Adipose tissue (tissue), 3 donors: ENCODE measurements around the gene RAB4B. TPM values are rescaled to one million over a fixed set of nuclear protein-coding genes. Genes with fewer than 3 reads are reported as not detected.
"Not testable (repeated sequence)": the region's sequence is repeated elsewhere in the genome, so short reads cannot be mapped to it uniquely, and the experiment has no call there.

Experiments used
- H3K27ac ChIP-seq: one replicate; pipeline ENCODE4 v1.5.1; 2013; ENCODE audit warnings: low read depth, low read length
- WGBS, 3 donors: extraction: QIAGEN DNeasy Blood & Tissue Kit; methylation state at CpG; one replicate each; pipeline ENCODE4 v1.1.7; 2013; 5-methylcytosine and 5-hydroxymethylcytosine counted together
- polyA plus RNA-seq, 3 donors: library from polyadenylated mRNA; stranded (reverse); fragments of 200-250 nt; gene quantifications; one replicate each; pipeline ENCODE4 v1.2.3, GENCODE V29; 2013
- donor health status: healthy with polysubstance abuse.
- donor health status: Bipolar disorder and iron deficiency.
- donor health status: healthy.

The RAB4B gene
- polyA plus RNA-seq, 3 donors = 19.6 to 41.4 (median 31.7) TPM

DNA sequence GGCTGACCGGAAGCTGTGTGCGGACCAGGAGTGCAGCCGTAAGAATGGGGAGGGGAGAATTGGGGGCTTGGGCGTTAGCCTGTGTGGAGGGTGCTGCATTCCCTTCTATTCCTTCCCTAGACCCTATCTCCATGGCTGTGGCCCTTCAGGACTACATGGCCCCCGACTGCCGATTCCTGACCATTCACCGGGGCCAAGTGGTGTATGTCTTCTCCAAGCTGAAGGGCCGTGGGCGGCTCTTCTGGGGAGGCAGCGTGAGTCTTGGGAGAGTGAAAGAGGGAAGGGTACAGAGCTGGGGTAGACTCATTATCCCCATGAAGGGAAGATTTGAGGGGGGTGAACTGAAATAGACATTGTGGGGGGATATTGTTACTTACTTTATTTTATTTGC, 2.4 kb upstream of the RAB4B start:
- WGBS, 3 donors = 88 to 93% (median 90%) methylated on average over 10 of the region's 10 CpGs
- H3K27ac ChIP-seq = no peak overlapping the region

DNA sequence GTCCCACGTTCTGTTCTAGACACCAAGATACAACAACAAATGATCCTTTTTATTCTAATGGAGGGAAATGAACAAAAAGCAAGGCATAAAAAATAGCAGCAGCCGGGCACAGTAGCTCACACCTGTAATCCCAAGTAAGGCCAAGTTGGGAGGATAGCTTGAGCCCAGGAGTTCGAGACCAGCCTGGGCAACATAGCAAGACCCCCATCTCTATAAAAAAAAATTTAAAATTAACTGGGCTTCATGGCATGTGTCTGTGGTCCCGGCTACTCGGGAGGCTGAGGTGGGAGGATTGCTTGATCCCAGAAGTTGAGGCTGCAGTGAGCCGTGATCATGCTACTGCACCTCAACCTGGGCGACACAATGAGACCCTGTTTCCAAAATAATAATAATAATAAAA, 1.7 kb upstream of the RAB4B start:
- no peak overlapping the region for H3K27ac ChIP-seq
- 80 to 84% (median 81%) methylated on average over 7 of the region's 7 CpGs for WGBS, 3 donors

DNA sequence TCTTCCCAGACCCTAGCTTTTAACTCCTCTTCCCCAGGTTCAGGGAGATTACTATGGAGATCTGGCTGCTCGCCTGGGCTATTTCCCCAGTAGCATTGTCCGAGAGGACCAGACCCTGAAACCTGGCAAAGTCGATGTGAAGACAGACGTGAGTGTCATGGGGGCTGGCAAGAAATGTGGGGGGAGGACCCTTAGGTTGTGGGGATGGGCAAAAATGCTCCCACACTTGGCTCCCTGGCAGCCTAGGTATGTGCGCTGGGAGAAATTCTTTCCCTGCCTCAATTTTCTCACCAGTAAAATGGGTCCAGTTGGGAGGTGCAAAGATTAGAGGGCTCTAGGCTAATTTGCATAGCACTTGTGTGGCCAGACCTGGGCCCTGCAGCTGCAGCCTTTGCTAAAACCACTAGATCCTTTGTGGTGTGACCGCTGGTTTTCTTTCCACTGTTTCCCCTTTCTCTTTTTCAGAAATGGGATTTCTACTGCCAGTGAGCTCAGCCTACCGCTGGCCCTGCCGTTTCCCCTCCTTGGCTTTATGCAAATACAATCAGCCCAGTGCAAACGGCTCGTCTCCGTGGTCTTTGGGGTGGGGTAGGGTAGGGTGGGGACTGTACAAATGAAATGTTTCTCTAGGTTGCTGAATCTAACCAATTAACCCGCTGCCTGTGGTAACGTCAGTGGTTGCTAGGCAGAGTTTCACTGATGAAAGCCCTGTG, 959 bp upstream of the RAB4B start:
- 9 to 16% (median 10%) methylated on average over 13 of the region's 13 CpGs for WGBS, 3 donors
- H3K27ac ChIP-seq = peak overlapping the region; percentile 7

DNA sequence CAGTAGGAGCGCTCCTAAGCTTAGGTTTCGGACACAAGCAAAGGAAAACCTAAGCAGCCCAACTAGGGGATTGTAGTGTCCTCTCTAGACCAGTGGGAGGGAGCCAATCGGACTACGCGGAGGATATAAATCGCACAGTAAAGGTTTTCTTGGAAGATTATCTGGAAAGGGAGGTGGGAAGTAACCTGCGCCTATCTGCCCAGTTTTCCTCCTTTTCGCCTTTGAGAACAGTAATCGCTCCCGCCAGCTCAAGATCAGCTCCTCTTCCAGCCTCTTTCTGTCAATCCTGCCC, 456 bp upstream of the RAB4B start:
- 0 to 1% (median 0%) methylated on average over 10 of the region's 10 CpGs for WGBS, 3 donors
- peak overlapping the region; percentile 7 for H3K27ac ChIP-seq

DNA sequence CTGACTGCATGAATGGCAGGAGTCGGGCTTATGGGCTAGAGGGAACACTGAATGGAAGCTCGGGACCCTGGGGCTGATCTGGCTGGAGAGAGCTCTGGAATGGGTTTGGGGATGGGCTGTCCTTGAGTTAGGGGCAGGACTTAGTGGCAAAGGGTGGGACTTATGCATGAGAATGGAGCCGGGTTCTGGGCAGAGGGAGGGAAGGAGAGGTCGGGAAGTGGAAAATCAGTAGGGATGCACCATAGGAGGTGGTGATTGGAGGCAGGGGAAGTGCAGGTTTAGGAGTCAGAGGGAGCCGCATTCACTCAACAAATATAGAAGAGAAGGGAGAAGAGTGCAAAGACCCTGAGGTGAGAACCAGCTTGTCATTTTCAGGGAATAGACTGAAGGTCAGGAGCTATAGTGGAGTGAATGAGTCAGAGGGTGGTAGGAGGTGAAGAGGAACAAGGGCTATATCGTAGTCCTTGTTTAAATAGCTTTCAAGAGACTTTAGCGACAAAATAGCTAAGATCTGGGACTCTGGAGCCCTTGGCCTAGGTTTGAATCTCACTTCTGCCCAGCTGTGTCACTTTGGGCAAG, 748 bp downstream of the RAB4B start:
- no peak overlapping the region for H3K27ac ChIP-seq
- 6 to 12% (median 11%) methylated on average over 7 of the region's 7 CpGs for WGBS, 3 donors

DNA sequence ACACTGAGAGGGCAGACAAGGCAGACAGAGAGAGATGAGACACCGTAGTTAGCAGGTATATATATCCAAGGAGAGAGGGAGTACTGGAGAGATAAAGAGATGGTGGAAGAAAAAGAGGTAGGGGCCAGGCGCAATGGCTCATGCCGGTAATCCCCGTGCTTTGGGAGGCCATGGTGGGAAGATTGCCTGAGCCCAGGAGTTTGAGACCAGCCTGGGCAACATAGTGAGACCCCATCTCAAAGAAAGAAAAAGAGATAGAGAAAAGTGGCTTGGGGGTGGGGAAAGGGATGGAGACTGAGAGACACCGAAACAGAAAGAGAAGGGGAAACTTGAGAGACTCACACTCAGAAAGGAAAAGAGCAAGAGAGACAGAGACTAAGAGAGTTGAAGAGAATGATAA, 2.5 kb downstream of the RAB4B start:
- 96 to 99% (median 98%) methylated on average over 5 of the region's 5 CpGs for WGBS, 3 donors
- no peak overlapping the region for H3K27ac ChIP-seq

DNA sequence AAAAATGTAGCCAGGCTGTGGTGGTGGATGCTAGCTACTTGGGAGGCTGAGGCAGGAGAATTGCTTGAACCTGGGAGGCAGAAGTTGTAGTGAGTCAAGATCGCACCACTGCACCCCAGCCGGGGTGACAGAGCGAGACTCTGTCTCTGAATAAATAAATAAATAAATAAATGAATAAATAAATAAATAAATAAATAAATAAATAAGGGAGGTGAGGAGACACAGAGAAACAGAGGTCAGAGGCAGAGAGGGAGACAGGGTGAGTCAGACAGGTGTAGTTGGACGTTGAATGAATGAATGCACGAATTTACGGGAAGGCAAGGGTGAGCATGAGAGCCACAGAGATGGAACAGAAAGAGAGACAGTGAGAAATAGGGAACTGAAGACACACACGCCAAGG, 3.1 kb downstream of the RAB4B start:
- 94 to 95% (median 94%) methylated on average over 7 of the region's 7 CpGs for WGBS, 3 donors
- H3K27ac ChIP-seq = no peak overlapping the region

DNA sequence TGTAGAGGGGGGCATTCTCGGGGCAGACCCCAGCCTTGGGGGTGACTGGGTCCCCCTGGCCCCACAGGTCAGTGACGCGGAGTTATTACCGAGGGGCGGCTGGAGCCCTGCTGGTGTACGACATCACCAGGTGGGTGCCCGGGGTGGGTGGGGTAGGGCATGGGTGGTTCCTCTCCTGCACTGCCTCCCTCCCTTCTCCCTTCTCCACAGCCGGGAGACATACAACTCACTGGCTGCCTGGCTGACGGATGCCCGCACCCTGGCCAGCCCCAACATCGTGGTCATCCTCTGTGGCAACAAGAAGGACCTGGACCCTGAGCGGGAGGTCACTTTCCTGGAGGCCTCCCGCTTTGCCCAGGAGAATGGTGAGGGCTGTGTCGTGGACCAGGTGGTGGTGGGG, 5.7 kb downstream of the RAB4B start:
- no peak overlapping the region for H3K27ac ChIP-seq
- WGBS, 3 donors = 88 to 93% (median 90%) methylated on average over 14 of the region's 14 CpGs

DNA sequence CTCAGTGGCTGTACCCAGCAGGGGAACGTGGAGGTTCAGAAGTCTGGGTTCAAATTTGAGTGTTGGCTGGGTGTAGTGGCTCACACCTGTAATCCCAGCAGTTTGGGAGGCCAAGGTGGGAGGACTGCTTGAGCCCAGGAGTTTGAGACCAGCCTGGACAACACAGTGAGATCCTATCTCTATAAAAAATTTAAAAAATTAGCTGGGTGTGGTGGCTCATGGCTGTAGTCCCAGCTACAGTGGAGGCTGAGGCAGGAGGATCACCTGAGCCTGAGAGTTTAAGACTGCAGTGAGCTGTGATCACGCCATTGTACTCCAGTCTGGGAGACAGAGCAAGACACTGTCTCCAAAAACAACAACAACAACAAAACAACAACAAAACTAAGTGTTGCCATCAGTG, 6.1 kb downstream of the RAB4B start:
- not testable (repeated sequence) for H3K27ac ChIP-seq
- WGBS, 3 donors = 91 to 100% (median 100%) methylated on average over 2 of the region's 2 CpGs

DNA sequence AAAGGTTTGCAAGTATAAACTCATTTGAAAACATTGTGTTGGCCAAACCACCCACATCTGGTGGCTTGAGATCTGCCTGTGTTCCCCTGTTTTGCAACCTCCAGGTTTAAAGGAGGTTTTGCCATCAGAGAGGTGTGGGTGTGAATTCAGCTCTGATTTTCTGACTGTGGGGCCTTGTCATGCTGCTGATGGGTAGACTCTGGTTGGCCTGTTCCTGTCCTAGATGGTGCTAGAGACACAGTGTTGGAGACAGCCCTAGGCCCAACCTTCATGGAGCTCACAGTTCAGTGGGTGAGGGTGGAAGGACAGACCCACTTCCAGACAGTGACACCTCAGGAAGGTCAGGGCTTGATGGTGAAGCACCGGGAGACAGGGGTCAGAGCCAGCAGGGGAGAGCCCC, 7.5 kb downstream of the RAB4B start:
- H3K27ac ChIP-seq = no peak overlapping the region
- WGBS, 3 donors = 63 to 92% (median 83%) methylated on average over 1 of the region's 1 CpG

DNA sequence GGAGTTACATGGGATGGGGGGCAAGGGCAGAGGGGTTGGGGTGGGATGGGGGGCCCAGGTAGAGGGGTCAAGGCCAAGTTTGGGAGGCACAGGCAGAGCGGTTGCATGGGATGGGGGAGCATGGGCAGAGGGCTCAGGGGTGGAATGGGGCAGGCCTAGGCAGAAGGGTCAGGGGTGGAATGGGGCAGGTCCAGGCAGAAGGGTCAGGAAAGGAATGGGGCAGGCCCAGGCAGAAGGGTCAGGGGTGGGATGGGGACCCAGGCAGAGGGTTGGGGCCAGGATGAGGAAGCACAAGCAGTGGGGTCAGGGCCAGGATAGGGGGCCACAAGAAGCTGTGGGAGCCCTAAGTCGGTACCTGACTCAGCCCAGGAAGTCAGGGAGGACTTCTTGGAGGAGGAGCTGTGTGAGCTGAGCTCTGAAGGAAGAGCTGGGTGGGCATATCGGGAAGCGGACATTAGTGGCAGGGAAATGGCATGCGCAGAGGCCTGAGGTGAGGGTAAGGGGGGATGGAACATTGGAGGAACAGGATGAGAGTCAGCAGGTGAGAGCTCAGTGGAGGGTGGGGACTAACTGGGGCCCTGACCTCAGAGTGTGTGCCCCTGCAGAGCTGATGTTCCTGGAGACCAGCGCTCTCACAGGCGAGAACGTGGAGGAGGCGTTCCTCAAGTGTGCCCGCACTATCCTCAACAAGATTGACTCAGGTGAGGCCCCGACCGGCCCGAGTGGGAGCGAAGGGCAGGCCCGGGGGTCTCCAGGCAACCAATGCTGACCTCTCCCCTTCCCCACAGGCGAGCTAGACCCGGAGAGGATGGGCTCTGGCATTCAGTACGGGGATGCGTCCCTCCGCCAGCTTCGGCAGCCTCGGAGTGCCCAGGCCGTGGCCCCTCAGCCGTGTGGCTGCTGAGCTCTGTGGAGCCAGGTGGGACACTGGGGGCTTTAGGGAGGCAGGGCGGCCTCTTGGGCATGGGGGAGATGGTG, 8.3 kb downstream of the RAB4B start:
- 93 to 95% (median 95%) methylated on average over 25 of the region's 25 CpGs for WGBS, 3 donors
- no peak overlapping the region for H3K27ac ChIP-seq

DNA sequence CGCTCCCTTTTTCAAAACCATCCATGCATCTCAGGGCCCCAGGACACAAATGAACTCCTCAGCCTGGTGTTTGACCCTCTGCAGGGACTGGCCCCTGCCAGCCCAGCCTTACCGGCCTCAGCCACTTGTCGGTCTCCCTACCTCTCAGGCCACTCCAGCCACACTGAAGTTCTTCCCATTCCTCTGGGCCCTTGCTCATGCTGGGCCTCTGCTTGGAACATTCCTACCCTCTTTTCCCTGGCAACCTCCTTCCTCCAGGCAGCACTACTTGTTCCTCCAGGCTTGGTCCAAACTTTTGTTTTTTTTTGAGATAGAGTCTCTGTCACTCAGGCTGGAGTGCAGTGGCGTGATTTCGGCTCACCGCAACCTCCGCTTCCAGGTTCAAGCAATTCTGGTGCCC, 13.3 kb downstream of the RAB4B start:
- WGBS, 3 donors = 80 to 98% (median 97%) methylated on average over 7 of the region's 7 CpGs
- no peak overlapping the region for H3K27ac ChIP-seq

DNA sequence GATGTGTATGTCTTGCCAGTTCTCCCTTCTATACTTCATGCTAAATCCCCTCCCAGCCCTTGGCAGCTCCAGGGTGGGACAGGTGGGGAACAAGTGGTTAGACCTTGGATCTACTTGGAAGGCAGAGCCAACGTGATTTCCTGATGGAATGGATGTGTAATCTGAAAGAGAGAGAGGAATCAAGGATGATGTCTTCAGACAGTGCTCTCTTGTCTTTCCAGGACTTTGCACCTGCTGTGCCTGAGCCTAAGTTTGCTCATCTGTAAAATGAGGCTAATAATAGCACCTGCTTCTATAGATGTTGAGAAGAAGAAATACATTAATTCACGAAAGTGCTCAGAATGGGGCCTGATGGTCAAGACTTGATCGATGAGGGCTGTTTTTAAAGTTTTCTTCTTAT, 13.9 kb downstream of the RAB4B start:
- H3K27ac ChIP-seq = no peak overlapping the region
- whole genome bisulfite sequencing, 3 donors = 77 to 90% (median 88%) methylated on average over 3 of the region's 3 CpGs

DNA sequence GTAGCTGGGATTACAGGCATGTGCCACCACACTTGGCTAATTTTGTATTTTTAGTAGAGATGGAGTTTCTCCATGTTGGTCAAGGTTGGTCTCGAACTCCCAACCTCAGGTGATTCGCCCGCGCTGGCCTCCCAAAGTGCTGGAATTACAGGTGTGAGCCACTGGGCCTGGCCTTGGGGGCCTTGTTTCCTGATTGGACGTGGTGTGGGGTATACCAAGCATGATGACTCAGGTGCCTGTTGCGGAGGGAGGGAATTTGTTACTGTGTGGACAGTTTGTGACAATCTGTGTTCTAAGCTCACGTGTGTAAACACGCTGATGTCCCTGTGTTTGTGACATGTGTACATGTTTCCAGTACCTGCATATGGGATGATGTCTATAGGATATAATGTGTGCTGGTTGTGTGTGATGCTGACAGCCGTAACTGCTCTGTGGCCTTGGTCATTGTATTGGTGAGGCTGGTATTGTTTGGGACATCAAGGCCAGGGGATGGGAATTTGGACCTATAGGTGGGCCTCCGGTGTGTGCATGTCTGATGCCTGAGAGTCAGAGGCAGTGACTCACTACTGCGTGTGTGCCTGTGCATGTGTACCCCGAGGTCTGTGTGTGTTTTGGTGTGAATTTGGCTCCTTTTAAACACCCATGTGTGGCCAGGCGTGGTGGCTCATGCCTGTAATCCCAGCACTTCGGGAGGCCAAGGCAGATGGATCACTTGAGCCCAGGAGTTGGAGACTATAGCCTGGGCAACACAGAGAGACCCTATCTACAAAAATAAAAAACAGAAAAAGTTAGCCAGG, 19.3 kb downstream of the RAB4B start:
- WGBS, 3 donors = 94 to 96% (median 95%) methylated on average over 14 of the region's 14 CpGs
- H3K27ac ChIP-seq = no peak overlapping the region

DNA sequence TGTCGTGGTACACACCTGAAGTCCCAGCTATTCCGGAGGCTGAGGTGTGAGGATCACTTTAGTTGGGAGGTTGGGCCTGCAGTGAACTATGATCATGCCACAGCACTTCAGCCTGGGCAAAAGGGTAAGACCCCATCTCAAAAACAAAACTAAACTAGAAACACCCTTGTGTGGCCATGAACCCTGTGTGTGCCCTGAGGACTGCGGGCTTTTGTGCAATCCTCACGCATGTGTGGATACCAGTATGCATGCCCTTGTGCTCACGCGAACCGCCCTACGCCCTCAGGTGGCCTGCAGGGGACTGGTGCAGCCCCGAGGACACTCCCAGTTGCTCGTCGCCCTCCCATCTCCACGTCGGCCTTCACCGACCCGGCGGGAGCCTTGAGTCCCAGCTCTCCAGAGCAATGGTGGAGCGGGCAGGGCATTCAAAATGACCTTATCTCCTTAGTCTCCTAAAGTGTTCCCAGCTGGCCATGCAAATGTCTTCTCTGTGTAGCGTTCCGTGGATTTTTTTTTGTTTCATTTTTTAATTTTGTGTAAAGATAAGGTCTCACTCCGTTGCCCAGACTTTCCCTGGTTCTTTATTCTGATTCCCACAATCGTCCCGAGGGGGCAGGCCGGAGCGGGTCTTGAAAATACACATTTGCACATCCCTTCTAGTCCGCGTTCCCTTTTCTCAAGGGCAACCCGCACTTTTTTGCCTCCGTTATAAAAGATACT, 20.1 kb downstream of the RAB4B start:
- no peak overlapping the region for H3K27ac ChIP-seq
- WGBS, 3 donors = 8 to 10% (median 10%) methylated on average over 28 of the region's 28 CpGs

DNA sequence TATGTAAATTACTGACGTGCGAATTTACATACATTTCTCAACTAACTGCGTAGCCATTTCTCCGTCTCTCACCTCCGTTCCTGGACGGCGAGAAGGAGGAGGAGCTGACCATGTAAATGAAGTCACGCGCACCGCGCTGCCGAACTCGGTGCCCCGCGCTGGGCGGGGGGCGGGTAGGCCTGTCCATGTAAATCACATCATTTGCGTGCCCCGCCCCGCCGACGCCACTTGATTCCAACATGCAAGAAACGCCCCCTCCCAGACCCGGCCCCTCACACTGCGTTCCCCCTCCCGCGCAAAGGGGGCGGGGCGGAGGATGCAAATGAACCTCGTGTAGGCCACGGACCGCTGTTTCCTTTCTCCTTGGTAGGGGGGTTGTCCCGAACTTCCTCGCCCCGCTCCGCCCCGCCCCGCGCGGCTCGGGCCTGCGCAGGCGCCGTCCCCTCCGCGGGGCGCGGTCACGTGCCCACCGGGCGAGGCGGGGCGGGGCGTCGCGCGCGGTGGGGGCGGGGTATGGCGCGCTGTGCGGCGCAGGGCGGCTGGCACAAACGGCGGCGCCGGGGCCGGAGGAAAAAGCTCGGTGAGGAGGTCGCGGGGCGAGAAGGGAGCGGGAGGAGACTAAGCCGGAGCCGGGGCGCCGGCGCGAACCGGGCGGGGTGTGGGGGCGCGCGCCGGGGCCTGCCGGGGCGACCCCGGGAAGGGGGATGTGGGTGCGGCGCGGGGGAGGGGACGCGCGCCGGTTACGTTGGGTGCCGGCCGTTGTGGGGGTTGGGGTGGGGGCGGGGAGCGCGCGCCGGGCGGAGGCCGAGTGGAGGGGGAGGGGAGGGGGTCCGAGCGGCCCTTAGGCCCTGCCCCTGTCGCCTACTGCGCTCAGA, 20.9 kb downstream of the RAB4B start, which contains the start of gene EGLN2:
TSS of gene EGLN2 (plus strand) at position 509 of the 875 bp plus-strand sequence. CDS start 1,382 bp downstream, outside the sequence.
- 1% methylated on average over 47 to 108 of the region's 110 CpGs for WGBS, 3 donors
- no peak within 1 kb of the TSS for H3K27ac ChIP-seq
